ENCODE measurements around the gene ZMAT2. TPM values are rescaled to one million over a fixed set of nuclear protein-coding genes. Genes with fewer than 3 reads are reported as not detected.
"Not testable (repeated sequence)": the region's sequence is repeated elsewhere in the genome, so short reads cannot be mapped to it uniquely, and the experiment has no call there.

ZMAT2 gene
- total RNA-seq, 2 donors from 2014 or later: 21.2 to 33.7 TPM

GRCh38 chr5:140718266-140718592, 18.0 kb downstream of the ZMAT2 start:
- no peaks in the 10 kb centered on the region for H3K27me3 ChIP-seq
- no peak overlapping the region for H3K27ac ChIP-seq
- no peaks in the 10 kb centered on the region for H3K9me3 ChIP-seq
- H3K4me1 ChIP-seq: no peaks in the 10 kb centered on the region
- H3K36me3 ChIP-seq: no peaks in the 10 kb centered on the region
- no peak for DNase-seq (ENCODE audit: low spot score)
- TF ChIP-seq CTCF (IDR thresholded peaks at IDR 0.05): no peak
- H3K4me3 ChIP-seq: no peak overlapping the region

DNA sequence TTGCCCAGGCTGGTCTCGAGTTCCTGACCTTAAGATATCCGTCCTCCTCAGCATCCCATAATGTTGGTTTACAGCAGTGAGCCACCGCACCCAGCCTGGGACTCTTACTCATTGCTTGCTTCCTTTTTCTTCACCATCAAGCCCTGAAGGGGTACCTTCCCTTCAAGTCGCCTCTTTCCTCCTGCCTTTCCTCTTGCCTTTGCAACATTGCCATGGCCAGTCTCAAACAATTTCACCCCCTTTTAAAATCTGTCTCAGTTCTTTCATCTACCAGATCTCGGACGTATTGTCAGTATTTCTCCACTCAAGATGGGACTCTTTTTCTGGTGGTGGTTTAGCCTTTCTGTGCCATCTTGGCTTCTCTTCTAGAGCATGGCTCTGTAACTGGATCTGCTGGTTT, 20.5 kb downstream of the ZMAT2 start:
- not testable (repeated sequence) for H3K9me3 ChIP-seq; H3K4me3 ChIP-seq; H3K36me3 ChIP-seq; H3K27ac ChIP-seq; H3K4me1 ChIP-seq; H3K27me3 ChIP-seq; DNase-seq (ENCODE audit: low spot score)

DNA sequence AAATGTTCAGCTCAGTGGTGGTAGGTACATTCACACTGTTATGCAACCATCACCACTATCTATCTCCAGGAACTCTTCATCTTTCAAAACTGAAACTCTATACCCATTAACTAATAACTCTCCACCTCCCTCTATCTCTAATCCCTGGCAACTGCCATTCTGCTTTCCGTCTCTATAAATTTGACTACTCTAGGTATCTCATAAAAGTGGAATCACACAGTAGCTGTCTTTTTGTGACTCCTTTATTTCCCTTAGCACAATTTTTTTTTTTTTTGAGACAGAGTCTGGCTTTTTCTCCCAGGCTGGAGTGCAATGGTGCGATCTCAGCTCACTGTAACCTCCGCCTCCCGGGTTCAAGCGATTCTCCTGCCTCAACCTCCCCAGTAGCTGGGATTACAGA, 21.1 kb downstream of the ZMAT2 start:
- H3K27me3 ChIP-seq; H3K4me3 ChIP-seq; H3K9me3 ChIP-seq; H3K4me1 ChIP-seq; H3K36me3 ChIP-seq; DNase-seq (ENCODE audit: low spot score); H3K27ac ChIP-seq: not testable (repeated sequence)

DNA sequence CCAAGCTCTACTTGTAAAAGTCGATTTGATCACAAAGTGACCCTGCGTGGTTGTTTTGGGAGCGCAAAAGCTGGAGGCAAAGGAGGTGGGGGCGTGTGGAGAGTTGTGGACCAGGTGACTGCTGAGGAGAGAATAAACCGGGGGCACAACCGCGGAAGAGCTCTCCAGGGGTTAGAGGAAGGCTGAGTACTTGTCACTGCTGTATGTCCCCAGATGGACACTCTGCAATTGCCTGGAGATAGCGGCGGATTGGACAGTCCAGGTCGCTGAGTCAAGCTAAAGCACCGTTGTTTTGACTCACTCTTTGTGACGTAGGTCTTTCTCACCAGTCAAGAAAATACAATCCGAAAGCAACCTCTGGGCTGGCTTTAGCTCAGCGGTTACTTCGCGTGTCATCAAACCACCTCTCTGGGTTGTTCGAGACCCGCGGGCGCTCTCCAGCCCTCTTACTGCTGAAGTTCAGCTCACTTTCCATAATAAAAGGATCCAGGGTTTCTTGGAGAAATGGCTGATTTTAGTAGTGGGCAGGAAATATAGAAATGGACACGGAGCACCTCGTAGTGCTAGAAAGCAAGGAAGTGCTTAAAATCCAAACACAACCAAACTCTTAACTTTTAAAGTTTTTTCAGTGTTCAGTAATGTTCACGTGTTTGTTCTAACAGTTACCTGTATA, 25.7 kb downstream of the ZMAT2 start:
- no peak overlapping the region for H3K4me3 ChIP-seq
- no peaks in the 10 kb centered on the region for H3K36me3 ChIP-seq
- no peak overlapping the region for H3K27ac ChIP-seq
- no peaks in the 10 kb centered on the region for H3K27me3 ChIP-seq
- TF ChIP-seq CTCF (IDR thresholded peaks at IDR 0.05): no peak
- no peak for DNase-seq (ENCODE audit: low spot score)
- H3K4me1 ChIP-seq: no peaks in the 10 kb centered on the region
- no peaks in the 10 kb centered on the region for H3K9me3 ChIP-seq

DNA sequence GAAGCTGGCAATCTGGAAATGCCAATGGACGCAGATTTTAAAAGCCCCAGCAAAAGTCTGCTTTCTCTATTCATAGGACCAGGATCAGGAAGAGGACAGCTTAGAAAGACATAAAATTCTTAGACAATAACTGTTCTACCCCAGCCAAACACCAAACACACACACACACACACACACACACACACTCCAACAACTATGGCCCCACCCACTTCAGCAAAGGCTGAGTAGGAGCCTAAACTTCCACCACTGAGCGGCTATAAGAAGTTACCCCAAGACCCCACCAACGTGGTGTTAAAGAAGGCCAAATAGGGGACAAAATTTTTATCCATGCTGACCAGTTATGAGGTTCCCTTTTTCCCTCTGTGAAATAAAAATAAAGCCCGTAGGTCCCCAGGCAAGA, 32.9 kb downstream of the ZMAT2 start:
- DNase-seq (ENCODE audit: low spot score): no peak
- H3K36me3 ChIP-seq: no peaks in the 10 kb centered on the region
- no peaks in the 10 kb centered on the region for H3K4me1 ChIP-seq
- no peak overlapping the region for H3K27ac ChIP-seq
- no peaks in the 10 kb centered on the region for H3K27me3 ChIP-seq
- no peaks in the 10 kb centered on the region for H3K9me3 ChIP-seq
- no peak overlapping the region for H3K4me3 ChIP-seq
- no peak for TF ChIP-seq CTCF (IDR thresholded peaks at IDR 0.05)

DNA sequence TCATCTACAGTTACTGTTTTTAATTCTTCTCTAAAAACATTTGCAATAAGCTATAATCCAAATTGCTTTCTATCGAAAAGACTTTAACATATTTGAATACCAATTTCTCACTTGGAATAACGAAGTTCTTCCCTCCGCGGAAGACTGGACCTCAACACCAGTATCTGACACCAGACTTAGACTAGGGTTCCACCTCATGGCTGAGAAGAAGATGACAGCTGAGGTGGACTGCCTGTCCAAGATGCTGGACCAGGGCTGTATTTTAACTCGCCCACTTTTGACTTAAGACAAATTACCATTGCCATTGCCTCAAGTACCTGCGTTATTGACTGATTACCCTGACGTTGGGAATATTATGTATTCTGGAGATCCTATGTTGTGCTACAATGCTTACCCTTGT, 34.1 kb downstream of the ZMAT2 start:
- H3K9me3 ChIP-seq: peaks cover 0 to 7% of the 10 kb centered on the region in 2 donors
- H3K36me3 ChIP-seq: no peaks in the 10 kb centered on the region
- H3K4me3 ChIP-seq: no peak overlapping the region
- TF ChIP-seq CTCF (IDR thresholded peaks at IDR 0.05): peak in 1 of 2 donors; percentile 41
- H3K4me1 ChIP-seq: no peaks in the 10 kb centered on the region
- DNase-seq (ENCODE audit: low spot score): no peak
- no peaks in the 10 kb centered on the region for H3K27me3 ChIP-seq
- no peak overlapping the region for H3K27ac ChIP-seq

GRCh38 chr5:140737486-140737885, 37.2 kb downstream of the ZMAT2 start:
- Histone ChIP-seq H3K9me3 (peaks cover 0 to 7% of the 10 kb centered on the region in 2 donors), H3K27ac (no peak overlapping the region), H3K36me3 (no peaks in the 10 kb centered on the region), H3K4me1 (no peaks in the 10 kb centered on the region), H3K27me3 (no peaks in the 10 kb centered on the region), H3K4me3 (no peak overlapping the region)
- DNase-seq (ENCODE audit: low spot score): no peak
- TF ChIP-seq CTCF (IDR thresholded peaks at IDR 0.05): no peak

Data from right atrium auricular region (tissue), 2 donors.